ENCODE results near the gene PEPD.

The PEPD gene

DNA sequence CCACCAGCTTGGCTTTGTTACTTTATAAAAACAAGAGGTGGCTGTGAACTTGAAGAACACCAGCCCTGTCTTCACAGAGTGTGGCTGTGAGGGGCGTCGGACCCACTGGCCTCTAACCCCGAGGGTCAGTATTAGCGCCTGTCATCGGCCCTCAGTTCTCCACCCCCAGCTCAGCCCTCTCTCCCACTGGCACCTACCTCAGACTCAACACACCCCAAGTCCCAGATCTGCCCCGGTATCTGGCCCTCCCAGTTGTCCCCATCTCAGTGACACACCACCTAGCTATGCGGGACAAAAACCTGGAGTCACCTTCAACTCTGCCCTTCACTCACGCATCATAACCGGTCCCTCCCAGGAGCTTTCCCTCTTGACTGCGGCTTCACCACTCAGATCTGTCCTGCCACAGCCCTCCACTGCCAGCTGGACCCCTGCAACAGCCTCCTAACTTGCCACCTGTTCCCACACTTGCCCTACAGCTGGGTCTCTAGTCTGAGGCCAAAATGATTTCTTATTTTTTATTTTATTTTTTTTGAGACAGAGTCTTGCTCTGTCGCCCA, 45.4 kb downstream of the PEPD start:
- TF ChIP-seq, protein P1, sequence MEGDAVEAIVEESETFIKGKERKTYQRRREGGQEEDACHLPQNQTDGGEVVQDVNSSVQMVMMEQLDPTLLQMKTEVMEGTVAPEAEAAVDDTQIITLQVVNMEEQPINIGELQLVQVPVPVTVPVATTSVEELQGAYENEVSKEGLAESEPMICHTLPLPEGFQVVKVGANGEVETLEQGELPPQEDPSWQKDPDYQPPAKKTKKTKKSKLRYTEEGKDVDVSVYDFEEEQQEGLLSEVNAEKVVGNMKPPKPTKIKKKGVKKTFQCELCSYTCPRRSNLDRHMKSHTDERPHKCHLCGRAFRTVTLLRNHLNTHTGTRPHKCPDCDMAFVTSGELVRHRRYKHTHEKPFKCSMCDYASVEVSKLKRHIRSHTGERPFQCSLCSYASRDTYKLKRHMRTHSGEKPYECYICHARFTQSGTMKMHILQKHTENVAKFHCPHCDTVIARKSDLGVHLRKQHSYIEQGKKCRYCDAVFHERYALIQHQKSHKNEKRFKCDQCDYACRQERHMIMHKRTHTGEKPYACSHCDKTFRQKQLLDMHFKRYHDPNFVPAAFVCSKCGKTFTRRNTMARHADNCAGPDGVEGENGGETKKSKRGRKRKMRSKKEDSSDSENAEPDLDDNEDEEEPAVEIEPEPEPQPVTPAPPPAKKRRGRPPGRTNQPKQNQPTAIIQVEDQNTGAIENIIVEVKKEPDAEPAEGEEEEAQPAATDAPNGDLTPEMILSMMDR (IDR thresholded peaks at IDR 0.05; ENCODE audit: extremely low read depth, insufficient read depth, missing control alignments), result no peak
- in situ Hi-C loops (cut with MboI; ENCODE audit: low pct_unique_long_range_greater_than_20kb, low sequenced_read_pairs, unreplicated experiment), result no loop called here
- DNase-seq (ENCODE audit: low spot score), result no peak

DNA sequence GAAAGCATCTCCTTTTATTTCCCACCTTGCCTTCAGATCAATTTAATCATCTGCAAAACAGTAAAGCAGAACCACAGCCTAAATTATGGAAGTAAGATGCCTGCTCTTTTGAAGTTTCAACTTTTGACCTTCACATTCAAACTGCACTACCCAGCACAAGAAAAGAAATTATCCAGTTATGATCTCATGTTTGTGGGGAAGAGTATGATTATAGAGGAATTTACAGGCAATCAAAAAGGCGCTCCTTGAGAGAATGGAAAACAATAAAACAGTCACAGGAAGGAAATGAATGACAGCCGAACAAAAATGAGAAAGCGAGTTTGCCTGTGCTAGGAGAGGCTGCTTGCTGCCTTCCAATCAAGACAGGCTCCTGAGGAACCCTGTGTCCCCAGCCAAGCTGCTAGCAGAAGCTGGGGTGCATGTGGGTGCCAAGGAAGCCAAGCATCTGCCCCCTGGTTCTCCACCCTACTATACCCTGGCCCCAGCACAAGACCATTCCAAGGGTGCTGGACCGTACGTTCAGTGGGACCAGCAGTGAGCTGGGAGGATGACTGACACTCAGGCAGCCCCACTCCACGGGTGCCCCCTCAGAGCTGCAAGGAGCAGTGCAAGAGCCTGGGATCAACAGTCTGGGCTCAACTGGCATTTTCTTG, 47.8 kb downstream of the PEPD start:
- in situ Hi-C loops (cut with MboI; ENCODE audit: low pct_unique_long_range_greater_than_20kb, low sequenced_read_pairs, unreplicated experiment), result no loop called here
- TF ChIP-seq, protein P1 (IDR thresholded peaks at IDR 0.05; ENCODE audit: extremely low read depth, insufficient read depth, missing control alignments), result no peak
- DNase-seq (ENCODE audit: low spot score), result no peak

DNA sequence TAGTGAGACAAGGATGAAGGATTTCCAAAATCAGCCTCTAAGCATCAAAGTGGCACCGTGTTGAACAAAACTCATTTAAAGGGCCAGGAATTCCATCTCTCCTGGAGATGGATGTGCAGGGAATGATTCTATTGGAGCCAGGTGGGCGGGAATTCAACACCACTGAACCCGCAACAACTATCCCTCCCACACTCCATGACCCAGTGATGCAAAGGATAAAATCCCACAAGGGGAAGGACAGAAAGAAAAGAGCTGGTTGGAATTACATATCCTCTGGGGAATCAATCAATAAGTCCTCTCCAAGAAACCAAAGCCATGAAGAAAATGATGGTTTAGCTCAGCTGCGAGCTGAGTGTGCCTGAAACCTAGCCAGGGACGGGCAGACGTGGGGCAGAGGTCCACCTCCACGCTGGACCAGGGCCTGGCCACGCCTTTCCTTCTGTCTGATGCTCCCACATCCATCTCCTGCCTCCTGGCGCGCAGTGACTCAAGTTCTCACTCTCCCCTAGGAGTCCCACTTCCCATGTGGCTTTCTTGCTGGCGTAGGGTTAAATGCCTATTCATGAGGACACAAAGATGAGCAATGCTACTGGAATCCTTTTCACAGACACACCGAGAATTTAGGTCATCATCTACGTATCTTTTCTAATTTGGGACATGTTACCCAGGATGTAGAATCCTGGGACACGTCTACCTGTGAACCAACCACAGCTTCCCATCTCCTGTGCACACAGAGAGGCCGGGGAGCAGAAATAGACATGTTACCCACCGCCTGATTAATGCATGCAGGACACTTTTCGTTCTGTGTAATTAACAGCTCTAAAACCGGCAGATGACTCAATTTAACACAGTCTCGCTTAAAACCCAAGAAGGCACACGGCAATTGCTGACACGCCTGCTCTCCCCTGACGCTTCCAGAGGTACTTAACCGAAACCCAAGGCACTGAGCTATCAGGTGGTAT, 48.6 kb downstream of the PEPD start:
- in situ Hi-C loops (cut with MboI; ENCODE audit: low pct_unique_long_range_greater_than_20kb, low sequenced_read_pairs, unreplicated experiment), result no loop called here
- TF ChIP-seq, protein P1 (IDR thresholded peaks at IDR 0.05; ENCODE audit: extremely low read depth, insufficient read depth, missing control alignments), result no peak
- DNase-seq (ENCODE audit: low spot score), result no peak

DNA sequence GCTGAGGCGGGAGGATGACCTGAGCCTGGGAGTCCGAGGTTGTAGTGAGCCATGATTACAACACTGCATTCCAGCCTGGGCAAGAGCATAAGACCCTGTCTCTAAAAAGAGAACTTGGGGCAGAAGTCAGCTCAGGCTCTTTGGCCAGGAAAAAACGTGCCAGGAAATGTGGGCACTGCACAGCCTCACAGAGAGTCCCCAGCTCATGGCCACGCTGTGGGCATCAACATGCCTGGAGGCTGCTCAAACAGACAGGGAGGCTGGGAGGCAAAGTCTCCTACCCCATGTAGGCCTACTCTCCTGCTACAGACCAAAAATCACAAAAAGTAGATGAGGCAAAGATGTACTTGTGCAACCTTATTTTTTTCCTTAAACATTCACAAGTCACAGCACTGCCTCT, 49.4 kb downstream of the PEPD start:
- in situ Hi-C loops (cut with MboI; ENCODE audit: low pct_unique_long_range_greater_than_20kb, low sequenced_read_pairs, unreplicated experiment), result no loop called here
- TF ChIP-seq, protein P1 (IDR thresholded peaks at IDR 0.05; ENCODE audit: extremely low read depth, insufficient read depth, missing control alignments), result no peak
- DNase-seq (ENCODE audit: low spot score), result no peak

DNA sequence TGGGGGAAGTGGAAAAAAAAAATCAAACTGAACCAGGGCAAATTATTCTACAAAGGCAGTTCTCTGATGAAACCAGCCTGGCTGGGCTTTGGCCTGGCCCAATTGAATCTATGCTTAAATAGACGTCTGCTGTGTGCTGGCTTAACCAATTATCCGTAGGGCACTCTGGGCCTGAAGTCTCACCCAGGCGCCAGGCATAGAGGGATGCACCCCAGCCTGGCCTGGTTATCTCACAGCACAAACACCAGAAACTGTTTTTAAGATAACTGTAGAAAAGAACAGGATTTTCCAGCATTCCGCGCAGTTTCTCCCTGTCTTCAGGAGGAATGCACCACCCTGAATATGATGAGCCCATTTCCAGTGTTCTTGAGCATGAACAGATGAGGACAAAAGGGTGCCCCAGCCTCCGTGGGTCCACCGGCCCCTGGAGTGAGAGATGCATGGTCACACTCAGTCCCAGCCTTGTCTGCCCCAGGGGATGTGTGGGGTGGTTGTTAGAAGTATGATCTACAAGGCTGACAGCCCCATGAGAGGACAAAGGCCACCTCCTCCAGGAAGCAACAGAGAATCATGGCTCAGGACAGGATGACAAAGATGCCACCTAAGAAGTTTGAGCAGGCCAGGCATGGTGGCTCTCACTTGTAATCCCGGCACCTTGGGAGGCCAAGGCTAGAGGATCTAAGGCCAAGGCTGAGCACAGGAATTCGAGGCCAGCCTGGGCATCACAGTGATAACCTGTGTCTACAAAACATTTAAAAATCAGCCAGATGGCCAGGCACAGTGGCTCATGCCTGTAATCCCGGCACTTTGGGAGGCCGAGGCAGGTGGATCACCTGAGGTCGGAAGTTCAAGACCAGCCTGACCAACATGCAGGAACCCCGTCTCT, 50.2 kb downstream of the PEPD start:
- TF ChIP-seq, protein P1 (IDR thresholded peaks at IDR 0.05; ENCODE audit: extremely low read depth, insufficient read depth, missing control alignments), result no peak
- in situ Hi-C loops (cut with MboI; ENCODE audit: low pct_unique_long_range_greater_than_20kb, low sequenced_read_pairs, unreplicated experiment), result no loop called here
- no peak for DNase-seq (ENCODE audit: low spot score)

DNA sequence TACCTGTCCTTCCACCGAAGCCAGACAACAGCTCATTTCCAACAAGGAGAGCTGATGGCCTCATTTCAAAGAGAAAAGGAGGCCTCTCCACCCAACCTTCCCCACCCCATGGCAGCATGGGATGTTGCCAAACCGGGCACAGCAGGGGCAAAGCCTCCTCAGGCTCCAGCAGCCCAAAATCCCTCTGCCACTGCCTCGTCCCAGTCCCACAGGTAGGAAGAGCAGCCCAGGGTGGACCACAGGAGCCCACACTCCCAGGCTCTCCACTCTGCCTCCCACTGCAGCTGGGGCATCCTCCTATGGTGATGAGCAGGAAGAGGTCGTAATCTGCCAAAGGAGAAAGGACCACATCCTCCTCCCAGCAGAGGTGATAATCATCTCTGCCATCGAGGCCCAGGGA, 50.9 kb downstream of the PEPD start:
- TF ChIP-seq, protein P1 (IDR thresholded peaks at IDR 0.05; ENCODE audit: extremely low read depth, insufficient read depth, missing control alignments), result no peak
- in situ Hi-C loops (cut with MboI; ENCODE audit: low pct_unique_long_range_greater_than_20kb, low sequenced_read_pairs, unreplicated experiment), result no loop called here
- DNase-seq (ENCODE audit: low spot score), result no peak

Data from GM13977 (cell line).